SU-DHL-6 (cell line): ENCODE data around the gene AKAP6.

Experiments
- H2AFZ ChIP-seq: fragments of 200-600 bp; sonication (generic); 2 replicates; pipeline ENCODE4 v1.6.1; 2014; ENCODE audit warnings: low read depth, mild to moderate bottlenecking, moderate library complexity, mixed read lengths, antibody characterized with exemption, low read length; ENCODE audit not compliant: severe bottlenecking
- H3F3A ChIP-seq: fragments of 200-600 bp; shearing (Covaris generic); 2 replicates; pipeline ENCODE4 v1.6.0; 2016; ENCODE audit warnings: antibody characterized with exemption, mild to moderate bottlenecking; ENCODE audit not compliant: insufficient read depth
- H3K27ac ChIP-seq: fragments of 200-600 bp; sonication (generic); 2 replicates; pipeline ENCODE4 v1.5.1; 2016; ENCODE audit warnings: low read depth, mild to moderate bottlenecking, low read length, moderate library complexity, mixed read lengths
- H3K27me3 ChIP-seq: fragments of 200-600 bp; sonication (generic), shearing (Covaris generic); 2 replicates; pipeline ENCODE4 v1.6.0; 2014; ENCODE audit warnings: mild to moderate bottlenecking, low read length
- H3K36me3 ChIP-seq: fragments of 200-600 bp; sonication (generic); 2 replicates; pipeline ENCODE4 v1.6.1; 2014; ENCODE audit warnings: mild to moderate bottlenecking, low read length, mixed read lengths
- H3K4me2 ChIP-seq: fragments of 300-600, 200-600 bp; shearing (Covaris generic), sonication (generic); 2 replicates; pipeline ENCODE4 v1.6.0; 2014; ENCODE audit warnings: low read length, low read depth, mild to moderate bottlenecking; ENCODE audit not compliant: poor library complexity, severe bottlenecking
- H3K4me3 ChIP-seq: fragments of 200-600 bp; sonication (generic); 2 replicates; pipeline ENCODE4 v1.5.1; 2014; ENCODE audit warnings: antibody characterized with exemption, low read length, mild to moderate bottlenecking, mixed read lengths; ENCODE audit not compliant: insufficient read depth, poor library complexity, severe bottlenecking
- H3K79me2 ChIP-seq: fragments of 200-600 bp; sonication (generic); 2 replicates; pipeline ENCODE4 v1.6.1; 2014; ENCODE audit warnings: mild to moderate bottlenecking, low read length, moderate library complexity; ENCODE audit not compliant: insufficient read depth
- H3K9ac ChIP-seq: fragments of 200-600 bp; sonication (generic); 2 replicates; pipeline ENCODE4 v1.7.0; 2014; ENCODE audit warnings: mild to moderate bottlenecking, low read length
- H3K9me2 ChIP-seq: fragments of 200-600 bp; sonication (generic); replicated peaks from 2 replicates; pipeline ENCODE4 v1.6.1; 2014; ENCODE audit warnings: low read length; ENCODE audit not compliant: insufficient read depth
- H3K9me3 ChIP-seq: fragments of 200-600 bp; sonication (generic); 2 replicates; pipeline ENCODE4 v1.6.1; 2014; ENCODE audit warnings: low read length, mixed read lengths; ENCODE audit not compliant: insufficient read depth
- H4K20me1 ChIP-seq: fragments of 200-600 bp; sonication (generic); 2 replicates; pipeline ENCODE4 v1.6.1; 2014; ENCODE audit warnings: low read depth, mild to moderate bottlenecking, antibody characterized with exemption, low read length, moderate library complexity, mixed read lengths
- CTCF ChIP-seq: fragments of 200-600 bp; sonication (generic); IDR thresholded peaks from one replicate; pipeline ENCODE4 v1.5.1; 2017; ENCODE audit warnings: antibody characterized with exemption, mild to moderate bottlenecking, low read length, moderate library complexity; ENCODE audit not compliant: insufficient read depth, poor library complexity, severe bottlenecking
- EZH2phosphoT487 ChIP-seq: fragments of 200-600 bp; sonication (generic), shearing (Covaris generic); conservative IDR thresholded peaks from 2 replicates; pipeline ENCODE4 v1.6.1; 2018; ENCODE audit warnings: mild to moderate bottlenecking, antibody characterized with exemption, low read length, moderate library complexity, mixed read lengths

Gene AKAP6

DNA sequence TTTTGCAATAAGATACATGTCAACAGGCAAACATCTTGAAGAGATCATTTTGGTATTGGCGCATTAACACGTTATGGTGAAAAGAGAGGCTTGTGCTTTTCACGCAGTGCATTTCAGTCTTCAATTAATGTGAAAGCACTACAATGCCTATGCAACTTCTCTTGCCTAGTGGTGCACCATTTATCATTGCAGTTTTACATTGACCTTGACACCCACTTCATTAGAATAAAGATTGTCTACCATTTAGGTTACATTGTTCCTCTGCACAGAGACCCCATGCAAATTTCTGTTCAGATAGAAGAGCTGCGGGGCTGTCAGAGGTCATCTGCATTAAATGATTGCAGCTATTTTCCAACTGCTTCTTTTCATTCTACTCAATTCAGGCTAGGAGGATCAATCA, 397.4 kb downstream of the AKAP6 start:
- H3K79me2 ChIP-seq = no peaks in the 10 kb centered on the region
- H3K36me3 ChIP-seq = no peaks in the 10 kb centered on the region
- no peaks in the 10 kb centered on the region for H3K27me3 ChIP-seq
- no peaks in the 10 kb centered on the region for H3K9me3 ChIP-seq
- H3F3A ChIP-seq = no peaks in the 10 kb centered on the region
- no peak overlapping the region for H3K4me3 ChIP-seq
- no peak overlapping the region for H3K9ac ChIP-seq
- no peak overlapping the region for H2AFZ ChIP-seq
- no peaks in the 10 kb centered on the region for H4K20me1 ChIP-seq
- no peaks in the 10 kb centered on the region for H3K9me2 ChIP-seq
- H3K27ac ChIP-seq = no peak overlapping the region
- no peak overlapping the region for H3K4me2 ChIP-seq
- no peak for TF ChIP-seq EZH2phosphoT487
- TF ChIP-seq CTCF = no peak

DNA sequence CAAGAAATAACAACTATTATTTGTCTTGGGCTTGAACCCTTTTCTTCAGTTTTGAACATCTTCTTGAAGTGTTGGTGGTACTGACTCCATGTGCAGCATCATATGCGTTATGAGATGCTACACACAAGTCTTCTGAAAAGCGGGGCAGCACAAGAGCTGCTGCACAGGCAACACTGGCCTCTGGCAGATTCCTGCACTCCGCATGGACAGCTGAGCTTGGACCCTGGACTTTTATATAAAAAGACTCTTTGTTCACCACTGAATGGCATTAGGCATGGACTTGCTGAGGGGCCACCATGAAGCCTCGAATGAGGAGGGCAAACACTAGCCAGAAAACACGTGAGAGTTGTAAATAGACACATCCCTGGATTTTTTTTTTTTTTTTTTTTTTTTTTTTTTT, 398.7 kb downstream of the AKAP6 start:
- H3K9ac ChIP-seq = no peak overlapping the region
- no peak overlapping the region for H3K4me2 ChIP-seq
- TF ChIP-seq EZH2phosphoT487 = no peak
- no peak for TF ChIP-seq CTCF

DNA sequence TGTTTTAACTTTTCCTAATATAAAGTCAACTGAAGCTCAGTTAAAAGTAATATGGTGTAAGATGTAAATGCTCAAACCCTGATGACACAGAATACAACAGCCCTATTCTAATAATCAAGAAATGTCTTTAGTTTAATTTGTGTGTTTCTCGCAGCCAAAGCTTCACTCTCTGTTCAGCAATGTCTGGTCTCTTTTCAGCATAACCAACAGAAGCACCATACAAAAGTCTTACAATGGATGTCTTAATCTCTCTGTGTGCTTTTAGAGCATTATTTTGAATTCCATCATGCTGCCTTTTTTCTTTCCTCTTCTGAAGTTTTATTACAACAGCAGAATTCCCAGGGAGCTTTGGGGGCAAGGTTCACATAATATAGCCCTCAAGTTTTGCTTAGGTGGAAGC, 399.4 kb downstream of the AKAP6 start:
- no peak for TF ChIP-seq CTCF
- TF ChIP-seq EZH2phosphoT487 = no peak
- Histone ChIP-seq H3K9me2 (no peaks in the 10 kb centered on the region), H3K9ac (no peak overlapping the region), H4K20me1 (no peaks in the 10 kb centered on the region), H3K9me3 (no peaks in the 10 kb centered on the region), H3K27ac (no peak overlapping the region), H3K36me3 (no peaks in the 10 kb centered on the region), H3K79me2 (no peaks in the 10 kb centered on the region), H3K27me3 (no peaks in the 10 kb centered on the region), H3K4me2 (no peak overlapping the region), H2AFZ (no peak overlapping the region), H3F3A (no peaks in the 10 kb centered on the region), H3K4me3 (no peak overlapping the region)

More for the DNA sequence above, 398.7 kb downstream of the AKAP6 start:
- no peak overlapping the region for H3K4me3 ChIP-seq
- H2AFZ ChIP-seq = no peak overlapping the region
- H3K27me3 ChIP-seq = no peaks in the 10 kb centered on the region
- H3F3A ChIP-seq = no peaks in the 10 kb centered on the region
- no peaks in the 10 kb centered on the region for H3K79me2 ChIP-seq
- no peaks in the 10 kb centered on the region for H3K36me3 ChIP-seq
- no peaks in the 10 kb centered on the region for H4K20me1 ChIP-seq
- no peak overlapping the region for H3K27ac ChIP-seq
- H3K9me2 ChIP-seq = no peaks in the 10 kb centered on the region
- no peaks in the 10 kb centered on the region for H3K9me3 ChIP-seq
